ENCODE data around the gene FARP2.
A peak's percentile ranks its signal among the peaks of the same experiment; 100 is the strongest.
"Not testable (repeated sequence)": the region's sequence is repeated elsewhere in the genome, so short reads cannot be mapped to it uniquely, and the experiment has no call there.

The FARP2 gene

GRCh38 chr2:241502281-241502680, 146.2 kb downstream of the FARP2 start:
- TF ChIP-seq CTCF (IDR thresholded peaks at IDR 0.05; ENCODE audit: low read depth, low read length, missing control alignments), result no peak
- in situ Hi-C loops (cut with HindIII; ENCODE audit: low sequenced_read_pairs), result no loop called here
- no peak overlapping the region for H3K4me3 ChIP-seq (ENCODE audit: low read depth, low read length)
- no peak for DNase-seq (ENCODE audit: low read depth)

GRCh38 chr2:241503776-241504392, 147.8 kb downstream of the FARP2 start:
- no peak overlapping the region for H3K4me3 ChIP-seq (ENCODE audit: low read depth, low read length)
- in situ Hi-C loops (cut with HindIII; ENCODE audit: low sequenced_read_pairs), result no loop called here
- DNase-seq (ENCODE audit: low read depth), result no peak
- no peak for TF ChIP-seq CTCF (IDR thresholded peaks at IDR 0.05; ENCODE audit: low read depth, low read length, missing control alignments)

- in situ Hi-C loops (cut with HindIII; ENCODE audit: low sequenced_read_pairs), result no loop called here
- no peak overlapping the region for H3K4me3 ChIP-seq (ENCODE audit: low read depth, low read length)
- no peak for DNase-seq (ENCODE audit: low read depth)
- no peak for TF ChIP-seq CTCF (IDR thresholded peaks at IDR 0.05; ENCODE audit: low read depth, low read length, missing control alignments)
Measured at GRCh38 chr2:241505086-241505780, 149.1 kb downstream of the FARP2 start.

GRCh38 chr2:241505781-241506201, 149.7 kb downstream of the FARP2 start:
- no peak overlapping the region for H3K4me3 ChIP-seq (ENCODE audit: low read depth, low read length)
- TF ChIP-seq CTCF (IDR thresholded peaks at IDR 0.05; ENCODE audit: low read depth, low read length, missing control alignments), result no peak
- in situ Hi-C loops (cut with HindIII; ENCODE audit: low sequenced_read_pairs), result no loop called here
- no peak for DNase-seq (ENCODE audit: low read depth)

- H3K4me3 ChIP-seq (ENCODE audit: low read depth, low read length); DNase-seq (ENCODE audit: low read depth); in situ Hi-C loops (cut with HindIII; ENCODE audit: low sequenced_read_pairs): not testable (repeated sequence)
Measured at GRCh38 chr2:241506317-241506716, 150.2 kb downstream of the FARP2 start.

GRCh38 chr2:241506793-241507429, 150.8 kb downstream of the FARP2 start:
- no peak for DNase-seq (ENCODE audit: low read depth)
- peak overlapping the region; percentile 83 for H3K4me3 ChIP-seq (ENCODE audit: low read depth, low read length)
- in situ Hi-C loops (cut with HindIII; ENCODE audit: low sequenced_read_pairs), result no loop called here
- no peak for TF ChIP-seq CTCF (IDR thresholded peaks at IDR 0.05; ENCODE audit: low read depth, low read length, missing control alignments)

Data from astrocyte of the cerebellum (primary cell).